ENCODE data around the gene PAX2.

The PAX2 gene

GRCh38 chr10:100740476-100741377 lies 4.7 kb upstream of the PAX2 start:
- Histone ChIP-seq H3K27me3 (ENCODE audit: control insufficient read depth, insufficient read depth, low read length) (peaks cover 87% of the 10 kb centered on the region), H3K4me1 (ENCODE audit: control insufficient read depth, insufficient read depth, low read length) (peaks cover 11% of the 10 kb centered on the region; the same call in 1 of the 2 replicates)

GRCh38 chr10:100741378-100742075 lies 3.9 kb upstream of the PAX2 start:
- DNase-seq (ENCODE audit: low read depth, low spot score) = no peak
- Histone ChIP-seq H3K36me3 (ENCODE audit: control insufficient read depth, insufficient read depth, low read length) (no peaks in the 10 kb centered on the region), H3K4me1 (ENCODE audit: control insufficient read depth, insufficient read depth, low read length) (peaks cover 12% of the 10 kb centered on the region; the same call in 1 of the 2 replicates), H3K27me3 (ENCODE audit: control insufficient read depth, insufficient read depth, low read length) (peaks cover 84% of the 10 kb centered on the region), H3K27ac (ENCODE audit: low read length) (no peak overlapping the region), H3K4me3 (ENCODE audit: low read length) (no peak overlapping the region), H3K9me3 (ENCODE audit: control insufficient read depth, insufficient read depth, low read length) (no peaks in the 10 kb centered on the region)
- no CpG with 5 or more reads among the region's 32 CpGs for WGBS (ENCODE audit: insufficient coverage, insufficient read length)

More at GRCh38 chr10:100740476-100741377, 4.7 kb upstream of the PAX2 start:
- Histone ChIP-seq H3K4me3 (ENCODE audit: low read length) (no peak overlapping the region), H3K27ac (ENCODE audit: low read length) (no peak overlapping the region), H3K36me3 (ENCODE audit: control insufficient read depth, insufficient read depth, low read length) (no peaks in the 10 kb centered on the region), H3K9me3 (ENCODE audit: control insufficient read depth, insufficient read depth, low read length) (no peaks in the 10 kb centered on the region)
- DNase-seq (ENCODE audit: low read depth, low spot score) = no peak
- no CpG with 5 or more reads among the region's 16 CpGs for WGBS (ENCODE audit: insufficient coverage, insufficient read length)

- Histone ChIP-seq H3K36me3 (ENCODE audit: control insufficient read depth, insufficient read depth, low read length) (no peaks in the 10 kb centered on the region), H3K27ac (ENCODE audit: low read length) (no peak overlapping the region), H3K4me1 (ENCODE audit: control insufficient read depth, insufficient read depth, low read length) (peaks cover 12% of the 10 kb centered on the region; the same call in 1 of the 2 replicates), H3K9me3 (ENCODE audit: control insufficient read depth, insufficient read depth, low read length) (no peaks in the 10 kb centered on the region), H3K4me3 (ENCODE audit: low read length) (no peak overlapping the region), H3K27me3 (ENCODE audit: control insufficient read depth, insufficient read depth, low read length) (peaks cover 84% of the 10 kb centered on the region)
- no CpG with 5 or more reads among the region's 37 CpGs for WGBS (ENCODE audit: insufficient coverage, insufficient read length)
- DNase-seq (ENCODE audit: low read depth, low spot score) = no peak
Observed at GRCh38 chr10:100742076-100742771, 3.2 kb upstream of the PAX2 start.

- DNase-seq (ENCODE audit: low read depth, low spot score) = no peak
- no peak overlapping the region for H3K4me3 ChIP-seq (ENCODE audit: low read length)
- no peaks in the 10 kb centered on the region for H3K36me3 ChIP-seq (ENCODE audit: control insufficient read depth, insufficient read depth, low read length)
- H3K4me1 ChIP-seq (ENCODE audit: control insufficient read depth, insufficient read depth, low read length) = peaks cover 10% of the 10 kb centered on the region; the same call in 1 of the 2 replicates
- no CpG with 5 or more reads among the region's 7 CpGs for WGBS (ENCODE audit: insufficient coverage, insufficient read length)
- no peaks in the 10 kb centered on the region for H3K9me3 ChIP-seq (ENCODE audit: control insufficient read depth, insufficient read depth, low read length)
- peaks cover 84% of the 10 kb centered on the region for H3K27me3 ChIP-seq (ENCODE audit: control insufficient read depth, insufficient read depth, low read length)
- no peak overlapping the region for H3K27ac ChIP-seq (ENCODE audit: low read length)
Observed at GRCh38 chr10:100742936-100743335, 2.4 kb upstream of the PAX2 start.

GRCh38 chr10:100743626-100744135 lies 1.7 kb upstream of the PAX2 start:
- peaks cover 11% of the 10 kb centered on the region; the same call in 1 of the 2 replicates for H3K4me1 ChIP-seq (ENCODE audit: control insufficient read depth, insufficient read depth, low read length)
- no peak for DNase-seq (ENCODE audit: low read depth, low spot score)
- peaks cover 84% of the 10 kb centered on the region for H3K27me3 ChIP-seq (ENCODE audit: control insufficient read depth, insufficient read depth, low read length)
- no peaks in the 10 kb centered on the region for H3K9me3 ChIP-seq (ENCODE audit: control insufficient read depth, insufficient read depth, low read length)
- H3K4me3 ChIP-seq (ENCODE audit: low read length) = no peak overlapping the region
- no peak overlapping the region for H3K27ac ChIP-seq (ENCODE audit: low read length)
- WGBS (ENCODE audit: insufficient coverage, insufficient read length) = no CpG with 5 or more reads among the region's 16 CpGs
- H3K36me3 ChIP-seq (ENCODE audit: control insufficient read depth, insufficient read depth, low read length) = no peaks in the 10 kb centered on the region

GRCh38 chr10:100744136-100744986 lies 1.0 kb upstream of the PAX2 start:
- Histone ChIP-seq H3K27ac (ENCODE audit: low read length) (no peak overlapping the region), H3K27me3 (ENCODE audit: control insufficient read depth, insufficient read depth, low read length) (peaks cover 84% of the 10 kb centered on the region), H3K4me3 (ENCODE audit: low read length) (no peak overlapping the region), H3K4me1 (ENCODE audit: control insufficient read depth, insufficient read depth, low read length) (peaks cover 9% of the 10 kb centered on the region; the same call in 1 of the 2 replicates), H3K9me3 (ENCODE audit: control insufficient read depth, insufficient read depth, low read length) (no peaks in the 10 kb centered on the region), H3K36me3 (ENCODE audit: control insufficient read depth, insufficient read depth, low read length) (no peaks in the 10 kb centered on the region)
- WGBS (ENCODE audit: insufficient coverage, insufficient read length) = no CpG with 5 or more reads among the region's 65 CpGs
- DNase-seq (ENCODE audit: low read depth, low spot score) = no peak

- WGBS (ENCODE audit: insufficient coverage, insufficient read length) = no CpG with 5 or more reads among the region's 54 CpGs
- DNase-seq (ENCODE audit: low read depth, low spot score) = no peak
- H3K9me3 ChIP-seq (ENCODE audit: control insufficient read depth, insufficient read depth, low read length) = no peaks in the 10 kb centered on the region
- H3K27me3 ChIP-seq (ENCODE audit: control insufficient read depth, insufficient read depth, low read length) = peaks cover 84% of the 10 kb centered on the region
- H3K4me3 ChIP-seq (ENCODE audit: low read length) = peak overlapping the region; percentile 20; the same call in 1 of the 2 replicates
- H3K36me3 ChIP-seq (ENCODE audit: control insufficient read depth, insufficient read depth, low read length) = no peaks in the 10 kb centered on the region
- peaks cover 9% of the 10 kb centered on the region; the same call in 1 of the 2 replicates for H3K4me1 ChIP-seq (ENCODE audit: control insufficient read depth, insufficient read depth, low read length)
- no peak overlapping the region for H3K27ac ChIP-seq (ENCODE audit: low read length)
Observed at GRCh38 chr10:100745882-100746783, 751 bp downstream of the PAX2 start.

- Histone ChIP-seq H3K36me3 (ENCODE audit: control insufficient read depth, insufficient read depth, low read length) (no peaks in the 10 kb centered on the region), H3K4me1 (ENCODE audit: control insufficient read depth, insufficient read depth, low read length) (peaks cover 9% of the 10 kb centered on the region; the same call in 1 of the 2 replicates), H3K27me3 (ENCODE audit: control insufficient read depth, insufficient read depth, low read length) (peaks cover 85% of the 10 kb centered on the region), H3K27ac (ENCODE audit: low read length) (no peak overlapping the region), H3K9me3 (ENCODE audit: control insufficient read depth, insufficient read depth, low read length) (no peaks in the 10 kb centered on the region), H3K4me3 (ENCODE audit: low read length) (no peak overlapping the region)
- DNase-seq (ENCODE audit: low read depth, low spot score) = no peak
- no CpG with 5 or more reads among the region's 9 CpGs for WGBS (ENCODE audit: insufficient coverage, insufficient read length)
Observed at GRCh38 chr10:100746784-100747455, 1.5 kb downstream of the PAX2 start.

Measured in iPS DF 6.9 (cell line).